Retina (tissue), 1 donor: ENCODE results near the gene TIMM44.
A peak's percentile ranks its signal among the peaks of the same experiment; 100 is the strongest.
"Not testable (repeated sequence)": the region's sequence is repeated elsewhere in the genome, so short reads cannot be mapped to it uniquely, and the experiment has no call there.

Experiments
- DNase-seq: peaks from one replicate; pipeline ENCODE4 v3.0.0-alpha.2; 2016

The TIMM44 gene

DNA sequence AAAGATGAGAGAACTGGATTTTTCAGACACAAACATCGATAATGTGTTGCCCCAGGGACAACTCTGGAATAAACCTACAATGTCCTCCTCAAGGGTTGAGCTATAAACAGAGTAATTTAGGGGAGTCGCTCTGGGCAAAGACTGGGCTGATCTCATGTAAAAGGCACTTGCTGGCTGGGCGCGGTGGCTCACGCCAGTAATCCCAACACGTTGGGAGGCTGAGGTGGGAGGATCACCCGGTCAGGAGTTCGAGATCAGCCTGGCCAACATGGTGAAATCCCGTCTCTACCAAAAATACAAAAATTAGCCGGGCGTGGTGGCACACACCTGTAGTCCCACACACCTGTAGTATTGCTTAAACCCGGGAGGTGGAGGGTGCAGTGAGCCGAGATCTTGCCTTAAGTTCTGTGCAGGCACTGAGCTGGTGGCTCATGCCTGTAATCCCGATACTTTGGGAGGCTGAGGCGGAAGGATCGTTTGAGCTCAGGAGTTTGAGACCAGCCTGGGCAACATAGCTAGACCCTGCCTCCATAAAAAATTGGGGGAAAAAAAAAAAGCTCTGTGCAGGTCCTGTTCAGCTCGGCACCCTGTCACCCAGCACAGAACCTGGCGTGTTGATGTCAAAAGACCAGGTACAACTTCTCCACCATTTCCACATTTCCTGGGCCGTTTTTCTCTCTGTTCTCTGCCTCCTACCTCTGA, 1.4 kb downstream of the TIMM44 start:
- DNase-seq: no peak

DNA sequence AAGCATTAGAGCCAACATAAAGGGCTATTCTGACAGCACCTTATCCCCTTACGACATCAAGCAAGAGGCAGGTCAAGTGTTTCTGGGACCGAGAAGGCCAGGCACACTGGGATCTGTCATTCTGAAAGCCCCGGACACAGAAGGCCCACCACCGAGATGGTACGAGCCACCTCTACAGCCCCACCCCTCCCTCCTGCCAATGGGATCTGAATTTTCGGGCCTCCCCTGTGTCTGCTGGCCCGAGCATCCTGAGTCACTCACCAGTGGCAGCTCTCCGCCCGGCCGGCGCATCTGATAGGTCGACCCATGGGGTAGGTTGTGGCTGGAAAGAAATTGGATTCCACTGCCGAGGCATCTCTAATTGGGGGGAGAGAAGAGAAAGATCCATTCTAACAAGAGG, 2.6 kb downstream of the TIMM44 start:
- no peak for DNase-seq

DNA sequence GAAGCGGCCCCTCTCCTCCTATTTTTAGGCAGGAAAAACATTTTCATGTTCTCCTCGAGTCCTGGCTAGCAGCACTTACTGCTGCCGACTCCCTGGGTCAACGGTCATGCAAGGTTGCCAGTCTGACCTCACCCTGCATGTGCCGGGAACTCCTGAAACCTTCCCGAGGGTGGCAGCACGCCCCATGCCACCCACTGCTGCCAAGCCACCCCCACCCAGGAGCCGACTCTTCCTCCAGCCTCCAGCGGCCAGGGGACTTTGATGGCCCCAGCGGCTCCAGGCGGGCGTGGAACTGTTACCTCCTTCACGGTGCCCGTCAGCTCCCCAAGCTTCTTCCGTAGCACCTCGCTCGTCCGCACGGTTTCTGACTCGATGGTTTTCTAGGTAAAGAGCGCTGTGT, 8.7 kb downstream of the TIMM44 start:
- DNase-seq: no peak

DNA sequence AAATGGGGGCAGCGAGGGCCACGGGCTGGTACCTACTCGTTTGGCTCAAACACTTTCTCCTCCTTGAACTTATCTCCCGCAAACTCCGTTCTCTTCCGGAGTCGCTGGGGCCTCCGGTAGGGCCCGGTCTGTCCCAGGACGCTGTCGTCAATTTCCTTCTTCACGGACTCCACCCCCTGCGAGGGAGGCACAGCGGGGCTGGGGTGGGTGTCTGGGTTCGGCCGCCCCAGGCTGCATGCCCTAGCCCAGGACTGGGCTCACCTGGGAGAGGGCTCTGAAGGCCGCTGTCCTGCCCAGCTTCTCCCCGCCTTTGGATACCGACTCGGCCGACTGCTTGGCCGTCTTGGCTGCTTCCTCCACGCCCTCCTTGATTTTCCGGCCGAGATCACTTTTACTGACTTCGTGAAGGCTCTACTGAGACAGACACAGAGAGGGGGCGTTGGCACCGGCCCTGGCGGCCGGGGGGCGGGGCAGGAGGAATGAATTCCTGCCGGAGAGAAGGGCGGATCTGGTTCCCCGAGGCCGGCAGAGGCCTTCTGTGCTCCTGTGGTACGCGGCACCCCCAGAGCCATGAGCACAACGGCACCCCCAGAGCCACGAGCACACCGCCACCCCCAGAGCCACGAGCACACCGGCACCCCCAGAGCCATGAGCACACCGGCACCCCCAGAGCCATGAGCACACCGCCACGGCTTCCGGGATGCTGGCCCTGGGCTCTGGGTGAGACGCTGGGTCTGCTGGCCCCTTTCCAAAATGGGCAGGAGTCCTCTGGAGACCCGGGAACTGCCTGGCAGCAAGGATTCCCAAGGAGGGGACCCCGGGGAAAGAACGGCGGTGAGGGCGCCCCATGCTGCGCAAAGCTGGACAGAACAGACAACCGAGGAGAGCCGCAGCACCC, 9.4 kb downstream of the TIMM44 start:
- DNase-seq: no peak

DNA sequence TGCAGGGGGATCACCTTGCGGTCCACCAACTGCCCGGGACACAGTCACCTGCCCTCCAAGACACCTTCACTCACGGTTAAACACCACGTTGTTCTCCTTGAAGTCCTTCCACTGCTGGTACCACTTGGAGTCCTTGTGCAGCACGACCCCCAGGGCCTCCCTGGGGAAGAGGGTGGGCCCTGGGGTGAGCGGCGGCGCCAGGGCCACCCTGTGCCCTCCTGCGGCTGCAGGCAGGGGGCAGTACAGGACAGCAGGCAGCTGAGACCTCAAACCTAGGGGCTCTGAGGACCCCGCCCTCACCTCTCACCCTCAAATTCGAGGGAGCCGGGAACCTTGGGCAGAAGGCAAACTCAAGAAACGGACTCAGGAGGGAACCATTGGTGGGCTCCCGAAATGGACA, 10.1 kb downstream of the TIMM44 start:
- DNase-seq: no peak

DNA sequence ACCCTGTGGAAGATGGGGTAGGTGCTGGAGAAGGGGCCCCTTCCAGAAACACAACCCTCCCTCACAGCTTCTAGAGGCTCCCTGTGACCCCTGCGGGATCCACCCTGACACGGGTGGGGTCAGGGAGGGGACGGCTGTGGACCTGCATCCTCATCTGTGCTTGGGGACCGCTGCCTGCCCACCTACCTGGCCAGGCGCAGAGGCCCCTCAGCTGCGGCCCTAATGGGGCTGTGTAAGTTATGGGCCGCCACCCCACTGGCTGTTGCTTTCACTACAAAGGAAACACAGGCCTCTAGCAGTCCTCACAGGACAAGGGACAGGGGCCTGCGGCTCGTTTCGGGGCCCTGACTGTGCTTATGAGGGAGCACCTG, 10.6 kb downstream of the TIMM44 start:
- no peak for DNase-seq

DNA sequence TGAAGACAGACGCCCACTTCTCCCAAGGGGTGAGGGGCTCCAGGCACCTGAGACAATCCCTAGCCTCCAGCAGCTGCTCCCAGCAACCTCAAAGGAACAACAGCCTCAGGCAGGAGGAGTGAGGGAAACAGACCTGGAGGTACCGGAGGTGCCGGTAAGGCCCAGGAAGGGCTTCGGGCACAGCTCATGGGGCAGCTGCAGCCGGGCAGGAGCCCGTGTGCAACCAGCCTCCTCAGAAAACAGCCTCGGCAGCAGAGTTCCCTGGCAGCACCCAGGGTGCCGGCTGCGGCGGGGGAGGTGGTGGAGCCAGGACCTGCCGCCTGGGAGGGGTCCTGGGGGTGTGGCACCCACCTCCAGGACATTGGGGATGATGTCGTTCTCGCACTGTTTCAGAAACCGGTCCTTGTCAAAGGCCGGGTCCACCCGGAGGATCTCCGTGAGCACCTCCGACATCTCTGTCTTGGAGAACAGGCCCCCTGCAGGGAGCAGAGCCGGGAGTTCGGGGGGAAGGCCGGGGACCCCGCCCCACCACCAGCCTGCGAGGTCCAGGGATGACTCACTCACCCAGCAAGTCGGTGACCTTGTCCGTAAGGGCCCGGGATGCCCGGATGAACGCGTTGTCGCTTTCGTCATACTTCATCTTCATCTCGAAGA, 11.1 kb downstream of the TIMM44 start:
- DNase-seq: no peak

DNA sequence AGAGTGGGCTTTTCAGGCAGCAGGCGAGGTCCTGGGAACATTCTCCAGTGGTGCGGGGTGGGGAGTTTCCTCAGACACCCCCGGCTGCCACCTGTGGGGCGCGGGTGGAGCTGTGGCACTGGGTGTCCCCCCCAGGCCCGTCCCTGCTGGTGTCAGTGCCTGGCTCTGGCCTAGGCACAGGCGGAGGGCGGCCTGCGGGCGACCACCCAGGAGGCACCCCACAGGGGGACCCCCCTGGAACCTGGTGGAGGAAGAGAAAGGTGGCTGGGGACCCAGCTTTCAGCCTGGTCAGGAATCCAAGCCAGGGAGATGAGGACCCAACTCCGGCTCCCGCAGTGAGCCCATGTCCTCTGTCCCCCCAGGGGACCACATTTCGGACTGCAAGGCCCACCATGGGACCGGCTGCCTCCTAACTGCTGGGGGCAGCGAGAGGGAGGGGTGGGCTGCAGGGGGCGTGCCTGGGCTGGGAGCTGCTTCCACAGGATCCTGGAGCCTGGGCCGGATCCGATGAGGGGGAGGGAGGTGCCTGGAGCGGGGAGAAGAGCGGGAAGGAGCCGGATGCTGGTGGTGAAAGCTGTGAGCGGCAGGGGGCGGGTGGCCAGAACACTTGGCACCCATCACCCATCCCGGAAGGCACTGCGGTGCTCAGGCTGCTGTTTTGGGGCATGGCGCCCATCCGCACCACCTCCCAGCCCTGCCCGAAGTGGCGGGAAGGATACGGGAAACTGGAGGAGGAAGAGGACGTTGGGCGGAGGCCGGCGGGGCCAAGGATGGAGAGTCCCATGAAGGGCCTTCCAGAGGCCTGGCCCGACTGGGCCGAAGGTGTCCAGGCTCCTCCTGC, 12.0 kb downstream of the TIMM44 start:
- no peak for DNase-seq

DNA sequence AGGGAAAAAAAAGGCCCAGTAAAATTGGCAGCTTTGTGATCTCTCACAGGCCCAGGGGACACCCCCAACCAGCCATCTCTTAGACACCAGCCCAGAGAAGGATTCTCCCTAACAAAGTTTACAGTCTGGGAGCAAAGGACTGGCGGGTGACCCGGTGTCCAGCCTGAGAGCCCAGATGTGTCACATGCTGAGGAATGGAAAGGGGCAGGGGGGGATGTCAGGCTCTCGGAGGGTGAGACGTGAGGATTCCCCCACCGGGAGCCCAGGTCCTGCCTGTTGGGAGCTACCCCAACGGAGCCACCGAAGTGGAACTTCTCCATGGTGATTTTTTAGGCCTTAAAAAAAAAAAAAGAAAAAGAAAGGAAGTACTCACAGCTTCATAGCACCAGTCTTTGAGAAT, 12.7 kb downstream of the TIMM44 start:
- no peak for DNase-seq

DNA sequence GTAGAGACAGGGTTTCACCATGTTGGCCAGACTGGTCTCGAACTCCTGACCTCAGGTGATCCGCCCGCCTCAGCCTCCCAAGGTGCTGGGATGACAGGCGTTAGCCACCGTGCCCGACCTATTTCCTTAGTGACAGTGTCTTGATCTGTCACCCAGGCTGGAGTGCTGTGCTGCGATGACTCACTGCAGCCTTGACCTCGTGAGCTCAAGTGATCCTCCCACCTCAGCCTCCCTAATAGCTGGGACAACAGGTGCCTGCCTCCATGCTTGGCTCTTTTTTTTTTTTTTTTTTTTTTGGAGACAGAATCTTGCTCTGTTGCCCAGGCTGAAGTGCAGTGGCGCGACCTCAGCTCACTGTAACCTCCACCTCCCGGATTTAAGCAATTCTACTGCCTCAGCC, 13.4 kb downstream of the TIMM44 start:
- not testable (repeated sequence) for DNase-seq

DNA sequence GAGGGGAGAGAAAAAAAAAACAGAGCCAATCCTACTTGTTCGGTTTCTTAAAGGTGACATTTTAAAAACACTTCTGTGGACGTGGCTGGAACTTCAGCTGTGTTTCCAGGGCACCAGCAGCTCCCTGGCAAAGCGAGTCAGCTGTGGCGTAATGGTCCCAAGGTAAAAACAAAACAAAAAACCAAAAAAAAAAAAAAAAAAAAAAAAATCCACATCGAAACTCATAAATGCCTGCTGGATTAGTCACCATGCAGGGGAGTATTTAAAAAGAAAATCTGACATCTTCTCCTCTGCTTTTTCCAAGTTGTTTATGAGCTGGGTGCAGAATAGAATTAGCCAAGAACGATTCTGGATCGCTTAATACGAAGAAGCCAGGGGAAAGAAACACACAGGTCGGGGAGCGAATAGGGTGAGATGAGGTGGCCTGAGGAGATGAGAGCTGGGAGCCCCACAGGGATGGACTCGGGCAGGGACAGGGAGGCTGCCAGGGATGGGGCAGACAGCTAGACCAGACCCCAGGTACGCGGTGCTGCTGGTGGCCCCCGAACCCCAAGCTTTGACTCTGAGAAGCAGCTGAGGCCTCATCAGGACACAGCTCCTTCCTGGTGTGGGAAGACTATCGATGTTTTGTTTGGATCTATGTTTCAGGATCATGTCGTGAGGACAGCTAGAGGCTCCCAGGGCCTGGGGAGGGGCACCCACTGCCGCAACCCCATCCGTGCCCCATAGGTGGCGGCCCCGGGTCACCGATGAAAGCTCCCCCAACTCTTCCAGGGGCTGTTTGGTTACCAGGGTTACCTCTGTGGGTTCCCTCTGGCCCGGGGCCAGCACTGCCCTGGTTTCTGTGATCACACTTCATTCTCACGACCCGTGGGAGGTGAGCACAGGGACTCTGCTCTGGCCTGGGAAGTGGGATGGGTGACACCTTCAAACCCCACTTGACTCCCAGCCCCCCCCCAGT, 14.4 kb downstream of the TIMM44 start:
- peak; percentile 45 for DNase-seq

DNA sequence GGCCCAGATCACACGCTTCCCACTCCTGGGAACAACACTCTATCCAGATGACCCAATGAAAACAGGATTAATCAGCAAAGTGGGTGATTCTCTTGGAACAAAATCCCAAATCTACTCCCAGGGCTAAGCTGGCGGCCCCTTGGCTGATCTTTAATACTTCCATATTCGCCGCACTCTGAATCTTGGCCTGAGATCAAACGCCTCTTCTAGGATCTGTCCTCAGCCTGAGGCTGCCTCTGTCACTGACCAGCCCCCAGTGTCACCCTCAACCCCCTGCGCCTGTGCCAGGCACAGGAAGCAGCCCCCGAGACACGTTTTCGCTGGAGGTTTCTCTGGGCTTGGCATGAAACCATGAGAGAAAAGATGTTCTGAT, 15.1 kb downstream of the TIMM44 start:
- no peak for DNase-seq

DNA sequence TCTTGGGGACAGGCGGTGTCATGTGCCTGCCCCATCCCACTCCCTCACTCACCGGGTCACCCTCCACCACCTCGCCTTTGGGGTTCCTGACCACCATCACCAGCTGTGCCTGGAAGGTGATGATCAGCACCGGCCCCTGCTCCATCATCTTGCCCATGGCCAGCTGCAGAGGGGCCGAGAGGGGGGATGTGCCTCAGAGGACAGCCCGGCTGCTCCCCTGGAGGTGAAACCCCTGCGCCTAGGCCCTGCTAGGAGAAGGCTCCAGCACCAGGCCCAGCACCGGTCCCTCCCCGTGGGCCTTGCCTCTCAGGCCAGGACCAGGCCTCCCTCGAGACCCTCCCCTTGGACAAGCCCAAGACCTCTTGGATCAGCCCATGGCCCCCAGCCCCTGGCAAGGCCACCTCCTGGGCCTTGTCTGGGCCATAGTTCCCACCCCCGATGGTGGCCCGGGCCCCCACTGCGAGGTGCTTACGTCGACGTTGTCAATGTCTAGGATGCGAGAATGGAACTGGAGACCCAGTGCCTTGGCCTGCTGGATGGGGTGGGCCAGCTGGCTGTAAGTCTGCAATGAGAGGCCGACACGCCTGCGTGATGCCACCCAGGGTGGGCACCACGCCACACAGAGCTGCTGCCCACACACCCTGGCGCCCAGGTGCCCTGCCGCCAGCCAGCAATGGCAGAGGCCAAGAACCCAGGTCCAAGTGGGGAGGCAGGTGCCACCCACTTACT, 15.7 kb downstream of the TIMM44 start:
- no peak for DNase-seq

DNA sequence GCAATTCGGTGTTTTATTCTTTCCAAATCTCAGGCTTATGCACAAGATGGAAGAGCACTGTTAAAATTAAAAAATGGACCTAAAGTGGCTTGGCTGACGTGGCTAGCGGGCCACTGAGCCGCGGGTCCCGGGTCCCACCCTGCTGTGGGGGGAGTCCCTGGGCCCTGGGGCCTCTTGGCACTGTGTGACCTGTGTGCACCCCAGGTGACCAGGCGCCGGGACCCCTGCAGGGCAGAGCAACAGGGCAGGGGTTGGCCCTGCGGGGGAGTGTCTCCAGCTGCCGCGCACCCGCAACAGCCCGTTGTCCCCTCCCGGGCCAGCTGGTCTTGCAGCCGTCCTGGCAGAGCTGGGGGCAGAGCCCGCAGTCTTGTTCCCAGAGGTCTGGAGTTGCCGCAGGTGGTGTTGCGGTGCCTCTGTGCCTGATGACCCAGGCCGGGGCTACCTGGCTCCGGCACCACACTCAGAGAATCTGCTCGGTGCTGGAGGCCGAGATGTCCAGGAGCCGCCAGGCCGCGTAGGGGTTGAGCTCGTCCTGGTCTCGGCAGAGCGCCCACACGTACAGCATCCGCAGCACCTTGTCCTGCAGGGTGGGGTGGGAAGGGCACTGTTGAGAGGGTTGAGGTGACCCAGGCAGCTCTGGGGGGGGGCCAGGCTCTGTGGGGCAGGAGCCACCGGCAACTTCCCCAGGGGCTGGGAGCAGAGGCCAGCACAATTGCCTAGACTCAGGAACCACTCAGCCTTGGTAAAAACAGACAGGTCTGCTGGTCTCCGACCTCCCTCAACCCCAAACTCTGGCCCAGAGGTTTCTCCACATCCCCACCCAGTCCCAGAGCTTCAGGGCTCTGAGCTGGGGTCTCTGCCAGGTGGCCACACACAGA, 16.5 kb downstream of the TIMM44 start:
- no peak for DNase-seq

DNA sequence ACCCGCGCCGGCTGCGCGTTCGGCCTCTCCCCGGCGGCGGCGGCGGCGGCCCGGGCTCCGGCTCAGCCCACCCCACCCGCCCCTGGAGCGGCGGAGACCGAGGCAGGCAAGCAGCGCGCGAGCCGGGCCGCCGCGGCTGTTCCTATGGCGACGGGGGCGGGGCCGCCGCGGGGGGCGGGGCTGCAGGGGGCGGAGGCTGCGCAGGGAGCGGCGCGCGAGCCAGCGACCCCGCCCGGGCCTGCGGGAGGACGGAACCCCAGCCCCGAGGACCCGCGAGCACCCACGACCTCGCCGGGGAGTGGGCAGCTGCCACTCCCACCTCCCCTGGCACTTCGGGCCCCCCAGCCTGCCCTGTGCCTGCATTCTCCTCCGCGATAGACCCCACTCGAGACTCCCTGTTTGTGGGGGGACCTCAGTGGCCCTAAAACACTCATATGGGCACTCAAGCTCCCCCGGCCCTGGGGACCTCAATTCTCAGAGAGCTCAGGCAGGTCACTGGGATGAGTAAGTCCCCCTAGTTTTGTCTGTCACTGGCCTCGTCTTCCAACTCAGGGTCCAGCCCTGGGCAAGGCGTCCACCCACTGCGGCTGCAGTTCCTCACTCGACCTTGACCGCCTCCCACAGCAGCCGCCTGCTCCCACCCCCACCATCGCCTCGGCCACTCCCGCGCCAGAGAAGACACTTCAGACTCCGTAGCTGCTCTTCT, 17.3 kb downstream of the TIMM44 start, which contains the start of gene CTXN1:
Gene CTXN1 (minus strand): TSS at position 115 of the 706 bp plus-strand sequence. CDS start 597 bp downstream, outside the sequence.
- DNase-seq: peak; percentile 84

DNA sequence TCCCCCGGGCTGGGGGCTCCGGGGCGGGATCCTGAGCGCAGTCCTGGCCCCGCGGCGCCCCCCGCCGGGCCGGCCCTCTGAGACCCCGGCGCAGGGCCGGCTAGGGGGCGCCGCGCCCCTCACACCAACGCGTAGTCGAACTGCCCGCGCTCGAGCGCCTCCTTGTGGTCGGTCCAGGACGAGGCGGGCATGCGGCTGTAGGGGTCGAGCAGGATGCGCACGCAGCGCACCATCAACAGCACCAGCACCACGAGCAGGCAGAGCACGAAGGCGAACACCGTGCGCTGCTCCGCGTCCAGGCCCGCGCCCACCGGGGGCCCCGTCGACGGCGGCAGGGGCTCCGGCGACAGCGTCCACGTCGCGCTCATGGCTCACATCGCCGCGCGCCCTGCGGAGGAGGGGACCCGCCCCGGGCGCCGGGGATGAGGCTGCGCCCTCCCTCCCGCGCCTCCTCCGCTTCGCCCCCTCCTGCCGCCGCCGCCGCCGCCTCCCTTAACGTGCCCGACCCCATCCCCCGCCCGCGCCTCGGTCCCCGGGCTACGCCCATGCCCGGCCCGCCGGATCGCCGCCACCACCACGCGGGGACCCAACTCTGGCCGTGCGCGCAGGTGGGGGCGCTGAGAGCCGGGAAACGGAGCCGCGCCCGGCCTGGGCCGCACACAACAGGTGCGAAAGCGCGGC, 18.2 kb downstream of the TIMM44 start:
- peak; percentile 95 for DNase-seq

DNA sequence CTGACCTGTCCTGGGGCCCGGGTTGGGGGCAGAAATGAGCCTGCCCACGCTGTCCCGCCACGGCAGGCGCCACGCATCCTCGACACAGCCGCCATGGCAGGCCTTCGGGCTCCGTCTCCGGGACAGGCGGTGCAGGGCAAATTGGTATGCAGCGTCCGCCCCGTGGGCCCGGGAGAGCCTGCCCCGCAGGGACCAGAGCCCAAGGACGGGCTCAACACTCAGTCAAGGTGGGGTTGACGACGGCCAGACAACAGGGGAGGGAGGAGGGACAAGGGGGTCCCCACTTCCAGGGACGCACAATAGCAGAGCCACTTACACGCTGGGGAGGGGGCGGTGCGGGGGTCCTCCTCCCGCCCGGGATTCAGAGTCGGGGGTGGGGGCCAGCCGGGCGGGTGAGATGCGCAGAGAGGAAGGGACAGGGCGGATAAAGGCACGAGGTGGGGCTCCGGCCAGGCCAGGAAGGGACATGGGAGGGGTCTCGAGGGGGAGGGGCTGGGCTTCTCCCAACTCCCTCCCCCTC, 18.8 kb downstream of the TIMM44 start:
- DNase-seq: no peak

DNA sequence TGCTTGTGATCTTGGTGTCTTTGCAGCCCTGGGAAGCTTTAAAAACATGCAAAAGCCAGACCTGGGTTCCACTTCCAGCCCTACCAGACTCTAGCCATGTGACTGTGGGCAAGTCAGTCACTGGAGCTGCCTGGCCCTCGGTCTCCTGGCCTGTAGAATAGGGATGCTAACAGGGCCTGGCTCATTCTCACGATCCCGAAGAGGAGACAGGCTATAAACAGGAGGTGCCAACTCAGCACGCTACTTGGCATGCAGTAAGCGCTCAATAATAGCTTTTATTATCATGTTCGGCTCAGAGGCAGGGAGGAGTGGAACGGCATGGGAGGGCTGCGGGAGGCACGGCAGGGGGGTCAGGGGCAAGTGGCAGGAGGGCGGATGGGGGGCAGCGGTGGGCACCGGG, 19.2 kb downstream of the TIMM44 start:
- no peak for DNase-seq
